ENCODE results near the gene SH3RF3. TPM values are rescaled to one million over a fixed set of nuclear protein-coding genes. Genes with fewer than 3 reads are reported as not detected.

SH3RF3 gene
- total RNA-seq, 1 donor from 2014 or later = 10.8 TPM

GRCh38 chr2:109418716-109419115 is 289.7 kb downstream of the SH3RF3 start:
- Histone ChIP-seq H3K27me3 (no peaks in the 10 kb centered on the region), H3K27ac (no peak overlapping the region), H3K9me3 (no peaks in the 10 kb centered on the region), H3K36me3 (no peaks in the 10 kb centered on the region), H3K4me3 (no peak overlapping the region), H3K4me1 (no peaks in the 10 kb centered on the region)
- TF ChIP-seq POLR2AphosphoS5 (IDR thresholded peaks at IDR 0.05; ENCODE audit: insufficient read depth in 1 of 2, low read depth in 1 of 2) (no peak), CTCF (IDR thresholded peaks at IDR 0.05) (no peak), POLR2A (IDR thresholded peaks at IDR 0.05) (no peak)
- DNase-seq (ENCODE audit: extremely low spot score in 2 of 2) = no peak
- intact Hi-C loops (cut with DNase I) = no loop called here

GRCh38 chr2:109419171-109419756 is 290.3 kb downstream of the SH3RF3 start:
- no peaks in the 10 kb centered on the region for H3K27me3 ChIP-seq
- H3K36me3 ChIP-seq = no peaks in the 10 kb centered on the region
- H3K9me3 ChIP-seq = no peaks in the 10 kb centered on the region
- TF ChIP-seq POLR2AphosphoS5 (IDR thresholded peaks at IDR 0.05; ENCODE audit: insufficient read depth in 1 of 2, low read depth in 1 of 2) = no peak
- TF ChIP-seq POLR2A (IDR thresholded peaks at IDR 0.05) = no peak
- no peak for TF ChIP-seq CTCF (IDR thresholded peaks at IDR 0.05)
- H3K4me1 ChIP-seq = no peaks in the 10 kb centered on the region
- no peak overlapping the region for H3K4me3 ChIP-seq
- intact Hi-C loops (cut with DNase I) = no loop called here
- no peak overlapping the region for H3K27ac ChIP-seq
- DNase-seq (ENCODE audit: extremely low spot score in 2 of 2) = no peak

- no peaks in the 10 kb centered on the region for H3K36me3 ChIP-seq
- H3K27ac ChIP-seq = no peak overlapping the region
- no peak overlapping the region for H3K4me3 ChIP-seq
- TF ChIP-seq POLR2A (IDR thresholded peaks at IDR 0.05) (no peak), CTCF (IDR thresholded peaks at IDR 0.05) (no peak), POLR2AphosphoS5 (IDR thresholded peaks at IDR 0.05; ENCODE audit: insufficient read depth in 1 of 2, low read depth in 1 of 2) (no peak)
- no peaks in the 10 kb centered on the region for H3K9me3 ChIP-seq
- intact Hi-C loops (cut with DNase I) = no loop called here
- no peaks in the 10 kb centered on the region for H3K27me3 ChIP-seq
- no peak for DNase-seq (ENCODE audit: extremely low spot score in 2 of 2)
- no peaks in the 10 kb centered on the region for H3K4me1 ChIP-seq
Observed at GRCh38 chr2:109419960-109420370, 291.0 kb downstream of the SH3RF3 start.

- H3K4me1 ChIP-seq = no peaks in the 10 kb centered on the region
- H3K27me3 ChIP-seq = no peaks in the 10 kb centered on the region
- no peak for TF ChIP-seq POLR2AphosphoS5 (IDR thresholded peaks at IDR 0.05; ENCODE audit: insufficient read depth in 1 of 2, low read depth in 1 of 2)
- no peak for TF ChIP-seq CTCF (IDR thresholded peaks at IDR 0.05)
- no peak for TF ChIP-seq POLR2A (IDR thresholded peaks at IDR 0.05)
- DNase-seq (ENCODE audit: extremely low spot score in 2 of 2) = no peak
- no peak overlapping the region for H3K4me3 ChIP-seq
- no peak overlapping the region for H3K27ac ChIP-seq
- H3K9me3 ChIP-seq = no peaks in the 10 kb centered on the region
- intact Hi-C loops (cut with DNase I) = no loop called here
- H3K36me3 ChIP-seq = no peaks in the 10 kb centered on the region
Observed at GRCh38 chr2:109421101-109421500, 292.1 kb downstream of the SH3RF3 start.

- no peaks in the 10 kb centered on the region for H3K9me3 ChIP-seq
- no peak overlapping the region for H3K4me3 ChIP-seq
- H3K4me1 ChIP-seq = no peaks in the 10 kb centered on the region
- no peak overlapping the region for H3K27ac ChIP-seq
- intact Hi-C loops (cut with DNase I) = no loop called here
- no peaks in the 10 kb centered on the region for H3K36me3 ChIP-seq
- H3K27me3 ChIP-seq = no peaks in the 10 kb centered on the region
- TF ChIP-seq CTCF (IDR thresholded peaks at IDR 0.05) (no peak), POLR2AphosphoS5 (IDR thresholded peaks at IDR 0.05; ENCODE audit: insufficient read depth in 1 of 2, low read depth in 1 of 2) (no peak), POLR2A (IDR thresholded peaks at IDR 0.05) (no peak)
- DNase-seq (ENCODE audit: extremely low spot score in 2 of 2) = no peak
Observed at GRCh38 chr2:109421642-109422041, 292.6 kb downstream of the SH3RF3 start.

All from vagina (tissue), 2 donors.